Smooth muscle cell of the brain vasculature (primary cell): ENCODE data around the gene S100A6.
"Not testable (repeated sequence)": the region's sequence is repeated elsewhere in the genome, so short reads cannot be mapped to it uniquely, and the experiment has no call there.

Experiments
- DNase-seq: peaks from one replicate; pipeline ENCODE4 v3.0.0-alpha.2; 2012; ENCODE audit warnings: low read depth, low spot score

The S100A6 gene

DNA sequence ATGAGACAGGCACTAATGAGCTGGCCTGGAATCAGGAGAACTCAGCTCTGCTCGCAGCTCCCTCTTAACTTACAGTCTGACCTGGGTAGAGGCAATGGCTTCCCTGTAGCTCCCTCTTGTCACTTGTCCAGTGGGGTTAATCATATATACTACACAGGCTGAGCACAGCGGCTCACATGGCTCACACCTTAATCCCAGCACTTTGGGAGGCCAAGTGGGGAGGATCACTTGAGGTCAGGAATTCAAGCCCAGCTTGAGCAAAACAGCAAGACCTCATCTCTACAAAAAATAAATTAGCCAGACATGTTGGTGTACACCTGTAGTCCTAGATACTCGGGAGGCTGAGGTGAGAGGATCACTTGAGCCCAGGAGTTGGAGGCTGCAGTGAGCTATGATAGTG, 4.2 kb downstream of the S100A6 start:
- no peak for DNase-seq

DNA sequence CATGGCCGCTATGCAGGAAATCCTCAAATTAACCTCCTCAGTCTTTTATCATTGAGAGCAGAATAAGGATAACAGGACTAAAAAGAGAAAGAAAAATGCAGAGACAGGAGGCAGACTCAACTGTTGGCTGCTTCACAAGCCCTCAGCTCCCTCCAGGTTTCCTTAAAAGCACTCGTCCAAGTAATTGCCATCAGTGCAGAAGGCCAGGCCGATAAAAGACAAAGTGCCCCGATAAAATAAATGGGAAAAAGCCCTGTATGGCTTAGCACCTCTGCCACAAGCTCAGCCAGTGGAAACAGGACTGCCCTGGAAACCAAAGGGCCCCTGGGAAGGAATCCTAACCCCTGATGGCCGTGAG, 8.1 kb downstream of the S100A6 start:
- no peak for DNase-seq

GRCh38 chr1:153527023-153527682, 8.6 kb downstream of the S100A6 start:
- no peak for DNase-seq

DNA sequence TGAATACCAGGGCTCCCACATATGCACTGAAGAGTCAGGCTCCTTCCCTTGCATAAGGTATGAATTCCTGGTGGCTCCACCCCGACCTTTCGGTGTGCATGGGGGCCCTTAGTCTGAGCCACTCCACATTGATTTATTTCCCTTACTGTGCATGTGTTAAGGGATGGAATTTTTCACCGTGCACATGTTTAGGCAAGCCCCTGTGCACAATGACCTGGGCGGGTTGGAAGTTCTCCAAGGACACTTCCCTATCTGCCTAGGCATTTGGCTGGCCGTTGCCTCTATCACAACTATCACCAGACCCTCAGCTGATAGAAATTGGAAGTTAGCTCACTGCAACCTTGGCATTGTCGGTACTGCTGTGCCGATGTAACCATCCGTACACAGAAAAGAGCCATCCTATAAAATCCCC, 9.7 kb downstream of the S100A6 start:
- DNase-seq = no peak

DNA sequence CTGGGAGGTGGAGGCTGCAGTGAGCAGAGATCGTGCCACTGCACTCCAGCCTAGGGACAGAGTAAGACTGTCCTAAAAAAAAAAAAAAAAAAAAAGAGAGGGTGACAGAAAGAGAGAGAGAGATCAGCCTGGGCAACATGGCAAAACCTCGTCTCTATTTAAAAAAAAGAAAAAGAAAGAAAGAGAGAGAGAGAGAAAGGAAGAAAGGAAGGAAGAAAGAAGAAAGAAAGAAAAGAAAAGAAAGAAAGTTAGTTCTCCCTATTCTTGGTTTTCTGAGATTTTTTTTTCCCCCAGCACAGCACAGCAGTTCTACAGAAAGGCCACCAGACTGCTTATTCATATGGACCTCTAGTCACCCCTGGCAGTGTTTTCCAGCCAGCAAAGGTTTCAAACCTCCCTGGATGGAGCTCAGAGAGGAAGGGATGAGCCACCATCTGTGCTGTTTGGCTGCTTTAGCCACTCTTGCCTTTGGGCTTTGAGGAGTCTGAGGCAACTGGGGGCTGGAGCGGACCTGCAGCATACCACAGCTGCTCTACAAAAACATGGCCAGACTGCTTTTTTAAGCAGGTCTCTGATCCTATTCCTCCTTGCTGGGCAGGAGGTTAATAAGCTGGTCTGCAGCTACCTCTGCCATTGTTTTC, 10.6 kb downstream of the S100A6 start:
- DNase-seq = no peak

GRCh38 chr1:153522353-153523048, 13.3 kb downstream of the S100A6 start:
- not testable (repeated sequence) for DNase-seq

GRCh38 chr1:153521808-153522207, 14.0 kb downstream of the S100A6 start:
- DNase-seq = not testable (repeated sequence)

DNA sequence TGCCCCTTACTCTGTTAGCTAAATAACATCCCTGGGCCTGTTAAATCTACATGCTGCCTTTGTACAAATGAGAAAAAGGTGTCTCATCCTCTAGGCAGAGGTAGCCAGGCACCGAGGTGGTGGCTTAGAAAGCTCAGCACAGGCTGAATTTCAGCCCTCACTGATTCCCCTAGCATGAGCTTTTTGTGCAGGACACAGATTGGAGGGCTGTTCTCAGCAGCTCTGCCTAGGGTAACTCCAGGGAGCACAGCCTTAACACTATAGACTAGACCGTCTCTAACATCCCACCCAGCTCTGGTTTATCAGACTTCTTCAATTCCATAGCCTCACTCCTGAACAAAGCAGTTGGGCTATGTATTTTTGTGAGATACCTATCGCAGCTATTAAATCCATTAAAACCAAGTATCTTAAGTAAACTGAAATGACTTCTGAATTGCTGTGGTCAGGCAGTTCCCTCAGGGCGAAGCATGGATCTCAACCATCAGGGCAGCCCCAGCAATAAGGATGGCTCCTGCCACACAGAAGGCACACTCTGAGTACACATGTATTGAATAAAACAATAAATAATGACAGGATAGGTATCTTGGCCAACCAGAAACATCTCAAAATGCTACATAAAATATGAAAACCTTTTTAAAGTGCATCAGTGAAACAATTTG, 14.8 kb downstream of the S100A6 start:
- no peak for DNase-seq

- not testable (repeated sequence) for DNase-seq
Observed at GRCh38 chr1:153520137-153520691, 15.6 kb downstream of the S100A6 start.

- DNase-seq = no peak
Observed at GRCh38 chr1:153519242-153519641, 16.5 kb downstream of the S100A6 start.

DNA sequence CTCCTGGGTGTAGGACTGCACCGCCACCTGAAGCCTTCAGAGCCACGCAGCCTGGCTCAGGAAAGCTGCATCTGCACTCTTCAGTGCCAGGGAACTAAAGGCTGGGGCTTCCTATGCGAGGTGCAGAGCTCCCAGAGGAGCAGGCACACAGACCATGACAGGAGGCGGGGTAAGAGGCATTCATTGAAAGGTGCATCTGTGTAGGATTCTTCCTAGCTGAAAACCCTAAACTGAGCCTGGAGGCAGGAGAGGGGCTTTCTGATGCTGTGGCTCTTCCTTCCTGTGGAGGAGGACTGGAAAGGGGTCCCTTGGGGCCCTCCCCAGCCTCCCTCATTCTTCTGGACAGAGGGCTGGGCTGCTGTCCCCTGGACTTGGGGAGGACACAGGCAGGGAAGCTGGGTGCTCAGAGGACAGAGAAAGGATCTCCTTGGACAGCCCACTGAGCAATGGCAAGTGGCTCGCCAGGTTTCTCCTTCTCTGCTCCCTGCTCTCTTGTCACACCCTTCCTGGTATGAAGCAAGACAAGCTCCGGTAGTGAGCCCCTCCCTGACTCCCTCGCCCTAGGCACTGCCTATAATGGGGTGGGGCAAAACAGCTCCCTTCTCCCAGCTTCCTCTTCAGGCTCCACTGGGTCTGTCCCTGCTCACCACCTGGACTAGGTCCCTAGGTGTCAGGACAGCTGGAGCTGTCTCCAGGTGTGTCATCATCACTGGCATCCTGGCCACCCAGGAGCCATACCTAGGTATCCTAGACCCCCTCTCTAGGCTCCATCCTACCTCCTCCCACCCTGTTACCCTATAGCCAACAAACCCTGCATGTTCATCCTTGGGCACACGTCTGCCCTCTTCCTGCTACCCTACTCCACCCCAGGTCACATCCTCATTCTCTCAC, 20.0 kb downstream of the S100A6 start:
- no peak for DNase-seq

- no peak for DNase-seq
Observed at GRCh38 chr1:153513666-153514065, 22.1 kb downstream of the S100A6 start.

DNA sequence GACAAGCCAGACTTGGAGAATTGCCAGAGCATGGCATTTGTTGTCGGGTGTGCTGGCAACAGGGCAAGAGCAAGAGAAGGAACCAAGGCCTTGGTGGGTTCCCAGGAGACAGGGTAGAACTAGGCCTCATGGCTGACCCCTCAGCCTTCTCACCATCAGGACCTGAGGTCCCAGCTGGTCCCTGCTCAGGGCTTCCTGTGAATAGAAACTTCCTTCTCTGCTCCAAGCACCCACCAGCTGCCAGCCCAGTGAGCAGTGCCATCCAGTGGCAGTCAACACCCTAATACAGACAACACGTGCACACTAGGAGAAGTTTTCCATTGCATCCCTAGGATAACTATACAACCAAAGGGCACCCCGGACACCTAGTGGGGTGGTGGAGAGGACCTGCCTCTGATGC, 22.8 kb downstream of the S100A6 start:
- DNase-seq = no peak

GRCh38 chr1:153510984-153511410, 24.8 kb downstream of the S100A6 start:
- no peak for DNase-seq

GRCh38 chr1:153509729-153510354, 25.9 kb downstream of the S100A6 start:
- DNase-seq = no peak

- no peak for DNase-seq
Observed at GRCh38 chr1:153509036-153509435, 26.8 kb downstream of the S100A6 start.

DNA sequence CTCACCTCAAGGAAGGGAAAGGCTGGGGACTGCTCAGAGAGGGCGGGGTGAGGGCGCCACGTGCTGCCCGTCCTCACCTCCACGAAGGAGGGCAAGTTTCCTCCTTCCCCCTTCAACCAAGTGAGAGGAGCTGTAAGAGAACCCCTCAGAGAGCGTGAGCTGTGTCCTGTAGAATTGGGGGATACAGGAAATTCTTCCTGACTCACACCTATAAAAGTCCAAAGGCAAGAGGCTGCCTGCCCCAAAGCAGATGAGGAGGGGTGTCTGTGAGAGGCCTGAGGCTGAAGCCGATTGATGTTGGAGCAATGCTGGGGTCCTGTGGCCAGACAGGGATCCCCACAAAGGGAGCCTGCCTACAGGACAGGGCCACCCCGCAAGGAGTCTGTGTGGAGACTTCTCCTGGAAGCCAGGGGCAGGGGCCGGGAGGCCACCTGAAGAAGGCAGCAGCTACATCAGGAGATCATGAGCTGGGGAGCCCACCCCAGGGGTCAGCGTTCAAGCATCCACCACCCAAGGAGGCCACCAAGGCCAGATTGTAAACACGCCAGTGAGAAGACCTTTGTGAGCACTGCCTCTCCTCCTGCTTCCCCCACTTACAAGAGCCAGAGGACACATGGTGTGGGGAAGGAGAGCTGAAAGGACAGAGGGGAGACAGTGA, 27.7 kb downstream of the S100A6 start:
- DNase-seq = no peak

- DNase-seq = no peak
Observed at GRCh38 chr1:153506831-153507413, 28.9 kb downstream of the S100A6 start.

GRCh38 chr1:153506386-153506785, 29.4 kb downstream of the S100A6 start:
- no peak for DNase-seq

DNA sequence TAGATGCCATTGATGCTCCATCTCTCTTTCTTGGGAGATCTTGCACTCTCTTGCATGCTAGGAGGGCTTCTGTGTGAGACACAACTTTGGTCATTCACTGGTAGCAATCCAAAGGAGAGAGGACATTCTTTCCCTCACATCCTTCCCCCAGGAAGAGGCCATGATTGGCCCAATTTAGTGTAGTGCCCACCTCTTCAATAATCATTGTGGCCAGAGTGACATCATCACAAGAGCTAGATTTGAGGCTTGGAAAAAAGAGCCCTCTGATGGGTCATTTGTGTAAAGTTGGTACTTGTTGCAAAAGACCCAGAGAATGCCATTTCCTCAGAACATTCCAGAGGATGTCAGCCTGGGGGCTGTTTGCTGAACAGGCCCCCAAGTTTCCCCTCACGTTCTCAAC, 30.2 kb downstream of the S100A6 start:
- DNase-seq = no peak
